ENCODE data around the gene GNPTG.

Gene GNPTG

DNA sequence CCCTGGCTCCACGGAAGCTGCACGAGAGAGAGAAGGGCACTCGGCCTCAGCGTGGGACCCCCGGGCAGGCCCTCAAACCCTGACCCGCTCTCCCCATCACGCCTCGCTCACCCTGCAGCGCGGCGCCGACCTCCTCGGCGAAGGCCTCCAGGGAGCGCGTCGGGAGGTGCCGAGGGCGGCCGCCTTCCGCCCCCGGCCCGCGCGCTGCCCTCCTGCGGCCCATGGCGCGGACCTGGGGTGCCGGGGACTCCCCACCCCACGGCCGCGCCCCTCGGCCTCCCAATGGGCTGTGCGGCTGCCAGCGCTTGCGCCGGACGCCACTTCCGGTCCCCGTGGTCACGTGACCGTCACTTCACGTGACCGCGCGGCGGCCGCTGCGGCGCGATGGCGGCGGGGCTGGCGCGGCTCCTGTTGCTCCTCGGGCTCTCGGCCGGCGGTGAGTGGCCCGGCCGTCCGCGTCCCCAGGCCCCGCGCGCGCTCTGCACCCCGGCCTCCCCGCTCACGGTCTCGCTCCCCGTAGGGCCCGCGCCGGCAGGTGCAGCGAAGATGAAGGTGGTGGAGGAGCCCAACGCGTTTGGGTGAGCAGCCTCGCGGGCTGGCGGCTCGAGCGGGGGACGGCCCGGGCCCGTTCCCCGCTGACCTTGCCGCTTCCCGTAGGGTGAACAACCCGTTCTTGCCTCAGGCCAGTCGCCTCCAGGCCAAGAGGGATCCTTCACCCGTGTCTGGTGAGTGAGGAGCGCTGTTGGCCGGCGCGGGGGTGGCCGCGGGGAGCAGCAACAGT, at the start of gene GNPTG, which contains the start of gene TSR3:
TSS of gene GNPTG (plus strand) at position 350 of the 781 bp plus-strand sequence. CDS start at position 385, 35 bp downstream.
TSS of gene TSR3 (minus strand) at position 297 of the 781 bp plus-strand sequence. CDS start at position 223, 74 bp downstream.
- no peaks in the 10 kb centered on the region for H3K27me3 Mint-ChIP-seq
- peak within 1 kb of the TSS; percentile 95 for H3K27ac Mint-ChIP-seq
- no peaks in the 10 kb centered on the region for H3K9me3 Mint-ChIP-seq
- peaks cover 28% of the 10 kb centered on the region for H3K4me1 Mint-ChIP-seq
- peak within 1 kb of the TSS; percentile 89 for H3K4me3 Mint-ChIP-seq
- H3K36me3 Mint-ChIP-seq: no peaks in the 10 kb centered on the region

DNA sequence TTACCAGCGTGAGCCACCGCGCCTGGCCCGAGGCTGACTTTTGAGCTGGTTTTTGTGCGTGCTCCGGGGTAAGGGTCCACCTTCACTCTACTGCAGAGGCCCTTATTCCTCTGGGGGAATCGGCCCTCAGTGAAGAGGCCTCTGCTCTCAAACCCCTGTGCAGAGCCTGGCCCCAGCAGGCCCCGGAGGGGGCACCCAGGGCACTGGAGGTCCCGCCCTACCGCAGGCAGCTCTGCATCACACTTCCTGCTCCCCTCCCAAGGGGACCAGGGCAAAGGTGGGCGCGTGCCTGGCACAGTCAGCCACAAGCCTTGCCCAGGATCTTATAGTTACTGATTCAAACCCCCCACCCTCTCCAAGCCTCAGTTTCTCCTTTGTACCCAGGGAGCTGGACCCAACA, 45.9 kb upstream of the GNPTG start:
- H3K27ac Mint-ChIP-seq: no peak overlapping the region
- H3K9me3 Mint-ChIP-seq: no peaks in the 10 kb centered on the region
- H3K4me1 Mint-ChIP-seq: peaks cover 33% of the 10 kb centered on the region
- peaks cover 4% of the 10 kb centered on the region for H3K36me3 Mint-ChIP-seq
- H3K4me3 Mint-ChIP-seq: no peak overlapping the region
- H3K27me3 Mint-ChIP-seq: no peaks in the 10 kb centered on the region

DNA sequence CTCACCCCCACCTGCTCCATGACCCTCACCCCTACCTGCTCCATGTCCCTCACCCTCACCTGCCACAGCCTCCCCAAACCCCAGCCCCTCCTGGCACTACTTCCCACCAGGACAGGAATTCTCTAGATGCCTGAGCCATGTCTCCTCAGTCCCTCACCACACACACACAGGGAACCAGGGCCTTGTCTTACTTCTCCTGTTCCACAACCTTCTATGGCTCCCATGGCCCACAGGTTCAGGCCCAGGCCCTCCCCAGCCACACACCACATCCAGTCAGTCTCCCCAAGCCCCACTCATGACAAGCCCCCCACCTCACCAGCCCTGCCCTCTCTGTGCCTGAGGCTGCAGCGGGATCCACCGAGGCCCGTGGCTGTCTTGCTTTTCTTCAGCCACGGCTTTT, 45.4 kb upstream of the GNPTG start:
- H3K27ac Mint-ChIP-seq: no peak overlapping the region
- H3K4me3 Mint-ChIP-seq: peak overlapping the region; percentile 39
- H3K4me1 Mint-ChIP-seq: peaks cover 38% of the 10 kb centered on the region

DNA sequence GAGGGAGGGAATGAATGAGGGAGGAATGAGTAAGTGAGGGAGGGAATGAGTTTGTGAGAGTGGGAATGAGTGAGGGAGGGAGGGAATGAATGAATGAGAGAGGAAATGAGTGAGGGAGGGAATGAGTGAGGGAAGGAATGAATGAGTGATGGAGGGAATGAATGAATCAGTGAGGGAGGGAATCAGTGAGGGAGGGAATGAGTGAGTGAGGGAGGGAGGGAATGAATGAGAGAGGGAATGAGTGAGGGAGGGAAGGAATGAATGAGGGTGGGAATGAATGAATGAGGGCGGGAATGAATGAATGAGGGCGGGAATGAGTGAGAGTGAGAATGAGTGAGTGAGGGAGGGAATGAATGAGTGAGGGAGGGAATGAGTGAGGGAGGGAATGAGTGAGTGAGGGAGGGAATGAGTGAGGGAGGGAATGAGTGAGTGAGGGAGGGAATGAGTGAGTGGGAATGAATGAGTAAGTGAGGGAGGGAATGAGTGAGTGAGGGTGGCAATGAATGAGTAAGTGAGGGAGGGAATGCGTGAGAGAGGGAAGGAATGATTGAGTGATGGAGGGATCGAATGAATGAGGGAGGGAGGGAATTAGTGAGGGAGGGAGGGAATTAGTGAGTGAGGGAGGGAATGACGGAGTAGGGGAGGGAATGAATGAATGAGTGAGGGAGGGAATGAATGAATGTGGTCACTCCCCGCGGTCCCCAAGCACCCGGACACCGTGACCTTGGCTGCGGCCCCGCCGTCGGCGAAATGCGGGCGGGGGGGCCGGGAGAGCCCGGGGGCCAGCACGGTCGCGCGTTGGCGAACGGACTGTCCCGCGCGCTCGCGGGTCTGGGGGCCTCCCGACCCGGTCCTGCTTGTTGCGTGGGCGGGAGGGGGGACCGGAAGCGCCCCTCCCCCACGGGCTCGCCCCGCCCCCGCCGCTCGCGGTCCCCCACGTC, 43.4 kb upstream of the GNPTG start:
- H3K36me3 Mint-ChIP-seq: peaks cover 4% of the 10 kb centered on the region
- H3K9me3 Mint-ChIP-seq: no peaks in the 10 kb centered on the region
- no peaks in the 10 kb centered on the region for H3K27me3 Mint-ChIP-seq
- H3K4me3 Mint-ChIP-seq: peak overlapping the region; percentile 90
- peak overlapping the region; percentile 100 for H3K27ac Mint-ChIP-seq
- peaks cover 43% of the 10 kb centered on the region for H3K4me1 Mint-ChIP-seq

More for the DNA sequence above, 45.4 kb upstream of the GNPTG start:
- no peaks in the 10 kb centered on the region for H3K9me3 Mint-ChIP-seq
- H3K36me3 Mint-ChIP-seq: peaks cover 4% of the 10 kb centered on the region
- no peaks in the 10 kb centered on the region for H3K27me3 Mint-ChIP-seq

DNA sequence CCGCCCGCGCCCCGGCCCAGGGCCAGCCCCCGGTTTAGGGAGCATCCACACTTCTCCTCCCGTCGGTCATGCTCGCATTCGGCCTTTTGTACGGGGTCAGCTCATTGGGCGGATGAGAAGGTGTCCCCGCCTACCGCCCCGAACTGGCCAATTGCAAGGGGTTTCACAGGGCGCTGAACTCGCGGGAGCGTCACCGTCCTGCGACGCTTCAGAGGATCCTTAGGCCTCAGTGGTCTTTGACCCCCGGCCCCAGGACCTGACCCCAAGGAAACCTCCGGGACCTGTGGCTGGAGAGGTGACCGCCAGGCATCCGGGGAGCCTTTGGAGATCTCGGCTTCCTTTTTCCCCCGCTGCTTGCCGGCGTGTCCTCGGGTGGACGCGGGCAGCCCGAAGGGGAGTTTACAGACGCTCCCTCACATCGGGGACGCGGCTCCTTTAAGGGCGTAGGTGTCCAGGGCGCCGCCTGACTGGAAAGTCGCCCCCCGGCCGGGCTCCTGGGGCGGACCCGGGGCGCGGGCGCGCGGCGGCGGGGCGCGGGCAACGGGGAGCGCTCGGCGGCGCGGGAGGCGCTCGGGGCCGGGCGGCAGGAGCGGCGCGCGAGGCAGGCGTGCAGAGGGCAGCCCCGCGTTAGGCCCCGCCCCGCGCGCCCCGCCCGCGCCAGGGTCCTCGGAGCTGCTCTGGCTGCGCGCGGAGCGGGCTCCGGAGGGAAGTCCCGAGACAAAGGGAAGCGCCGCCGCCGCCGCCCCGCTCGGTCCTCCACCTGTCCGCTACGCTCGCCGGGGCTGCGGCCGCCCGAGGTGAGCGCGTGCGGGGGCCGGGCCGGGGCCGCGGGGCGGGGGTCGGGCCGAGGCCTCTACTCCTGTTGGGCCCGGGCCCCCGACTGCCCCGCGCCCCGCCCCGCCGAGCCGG, 42.5 kb upstream of the GNPTG start, which contains the start of gene UBE2I:
TSS of gene UBE2I (plus strand) at position 660 of the 909 bp plus-strand sequence. CDS start 4,395 bp downstream, outside the sequence.
- peaks cover 4% of the 10 kb centered on the region for H3K36me3 Mint-ChIP-seq
- H3K27me3 Mint-ChIP-seq: no peaks in the 10 kb centered on the region
- H3K4me1 Mint-ChIP-seq: peaks cover 38% of the 10 kb centered on the region
- H3K27ac Mint-ChIP-seq: peak within 1 kb of the TSS; percentile 100
- H3K4me3 Mint-ChIP-seq: peak within 1 kb of the TSS; percentile 98
- no peaks in the 10 kb centered on the region for H3K9me3 Mint-ChIP-seq

DNA sequence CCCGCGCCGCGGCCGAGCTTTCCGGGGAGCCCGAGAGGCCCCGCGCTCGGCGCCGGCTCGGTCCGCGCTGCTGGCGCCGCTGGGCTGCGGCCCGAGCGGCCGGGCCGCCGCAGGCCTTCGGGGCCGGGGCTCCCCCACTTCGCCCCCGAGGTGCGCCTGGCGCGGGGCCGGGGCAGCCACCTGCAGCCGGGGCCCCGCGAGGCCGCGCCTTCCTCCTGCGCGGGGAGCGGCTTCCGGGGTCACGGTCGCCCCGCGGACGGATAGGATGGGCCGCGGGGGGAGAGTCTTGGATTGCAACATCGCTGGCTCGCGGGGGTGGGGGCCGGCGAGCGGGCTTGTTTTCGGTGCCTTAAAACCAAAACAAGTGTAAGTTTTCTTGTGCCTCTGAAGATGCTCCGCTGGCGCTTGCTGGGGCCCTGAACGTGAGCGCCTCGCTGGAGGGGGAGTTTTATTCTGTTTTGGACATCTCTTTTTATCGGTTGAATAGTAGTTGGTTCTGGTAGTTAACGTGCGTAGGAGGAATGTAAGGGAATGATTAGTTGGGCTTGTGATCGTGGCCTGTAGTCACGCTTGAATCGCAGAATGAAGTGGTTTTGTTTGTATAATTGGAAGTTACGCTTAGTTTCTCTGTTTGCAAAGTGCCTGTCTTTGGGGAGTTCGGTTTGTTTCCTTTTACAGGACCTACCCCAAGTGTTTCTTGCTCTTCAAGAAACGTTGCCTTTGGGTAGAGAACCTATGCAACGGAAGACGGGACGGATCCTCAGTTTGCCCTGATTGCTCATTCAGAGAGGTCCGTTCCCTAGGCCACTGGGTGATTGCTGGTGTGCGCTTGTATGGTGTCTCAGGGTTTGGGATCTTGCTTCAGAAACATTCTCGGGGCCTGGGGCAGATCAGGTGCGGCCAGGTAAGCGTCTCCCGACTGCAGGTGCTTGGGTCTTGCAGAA, 41.6 kb upstream of the GNPTG start:
- Mint-ChIP-seq H3K4me1 (peaks cover 39% of the 10 kb centered on the region), H3K27ac (peak overlapping the region; percentile 96), H3K36me3 (peaks cover 4% of the 10 kb centered on the region), H3K27me3 (no peaks in the 10 kb centered on the region), H3K4me3 (peak overlapping the region; percentile 98), H3K9me3 (no peaks in the 10 kb centered on the region)

DNA sequence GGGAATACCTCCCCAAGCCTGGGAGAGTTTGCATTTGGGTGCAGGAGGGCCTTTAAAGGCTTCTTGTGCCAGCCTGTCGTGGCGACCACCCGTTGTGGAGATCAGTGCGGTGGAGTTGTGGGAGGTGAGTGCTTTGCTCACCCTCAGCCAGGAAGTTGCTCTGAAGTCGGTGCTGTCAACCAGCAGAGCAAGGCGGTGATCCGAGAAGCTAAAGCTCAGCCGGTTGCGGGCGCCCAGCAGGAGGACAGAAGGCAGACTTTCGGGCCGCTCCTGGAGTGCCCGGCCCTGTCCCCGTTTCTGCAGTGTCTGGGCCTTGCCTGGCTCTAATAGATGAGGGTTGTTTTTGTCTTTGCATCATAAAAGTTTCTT, 40.9 kb upstream of the GNPTG start:
- Mint-ChIP-seq H3K4me3 (peak overlapping the region; percentile 98), H3K36me3 (peaks cover 4% of the 10 kb centered on the region), H3K4me1 (peaks cover 39% of the 10 kb centered on the region), H3K27ac (peak overlapping the region; percentile 96), H3K9me3 (no peaks in the 10 kb centered on the region), H3K27me3 (no peaks in the 10 kb centered on the region)

DNA sequence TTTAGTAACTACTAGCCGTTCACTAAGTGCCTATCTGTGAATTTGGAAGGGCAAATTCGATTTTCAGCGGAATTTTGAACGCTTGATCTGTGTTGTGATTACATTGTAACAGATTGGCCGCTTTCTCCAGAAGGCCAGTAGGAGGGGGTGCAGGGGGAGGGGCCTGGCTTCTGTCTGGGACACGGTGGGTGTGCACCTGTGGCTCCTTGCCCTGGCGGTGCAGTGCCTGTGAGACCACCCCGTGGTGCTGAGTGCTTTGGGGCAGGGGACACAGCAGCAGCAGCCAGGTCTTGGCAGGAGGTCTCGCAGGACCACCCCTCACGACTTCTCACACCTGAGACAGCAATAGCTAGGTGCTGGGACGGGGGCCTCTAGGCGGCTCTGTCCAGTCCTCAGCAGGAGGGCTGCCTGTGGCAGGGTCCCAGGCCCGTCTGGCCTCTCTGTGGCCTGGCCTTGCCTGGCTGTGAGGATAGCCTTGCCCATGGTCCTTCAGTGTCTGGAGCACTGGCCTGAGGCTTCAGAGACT, 40.5 kb upstream of the GNPTG start:
- Mint-ChIP-seq H3K36me3 (peaks cover 4% of the 10 kb centered on the region), H3K4me1 (peaks cover 38% of the 10 kb centered on the region)

DNA sequence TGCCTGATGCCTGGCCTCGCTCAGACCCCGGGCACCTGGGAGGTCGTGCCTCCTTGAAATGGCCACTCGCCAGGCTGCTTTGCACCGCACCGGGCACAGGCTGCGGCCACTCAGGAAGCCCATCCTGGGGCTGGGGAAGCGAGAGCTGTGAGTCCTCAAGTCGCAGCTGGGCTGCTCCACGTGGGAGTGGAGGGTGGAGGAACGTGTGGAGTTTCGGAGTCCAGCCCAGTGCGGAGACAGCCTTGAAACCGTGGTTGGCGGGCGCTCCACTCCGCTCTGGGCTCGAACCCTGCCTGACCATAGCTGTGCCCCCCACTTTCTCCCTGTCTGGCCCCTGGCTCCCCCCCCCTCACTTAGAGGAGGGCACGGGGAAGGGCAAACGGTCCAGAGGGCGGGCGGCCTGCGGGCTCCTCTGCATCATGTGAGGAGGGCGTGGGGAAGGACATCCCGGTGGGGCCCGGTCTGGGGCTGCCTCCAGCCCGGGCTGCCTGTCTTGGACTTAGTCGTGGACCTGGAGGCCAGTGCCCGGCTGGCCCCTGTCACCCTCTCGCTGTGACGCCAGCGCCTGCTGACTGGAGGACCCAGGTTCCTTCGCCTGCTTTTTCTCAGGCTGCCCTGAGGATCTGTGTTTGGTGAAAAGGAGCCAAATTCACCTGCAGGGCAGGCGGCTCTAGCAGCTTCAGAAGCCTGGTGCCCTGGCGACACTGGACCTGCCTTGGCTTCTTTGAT, 39.8 kb upstream of the GNPTG start:
- Mint-ChIP-seq H3K36me3 (peaks cover 4% of the 10 kb centered on the region), H3K27ac (no peak overlapping the region), H3K4me3 (peak overlapping the region; percentile 98), H3K9me3 (no peaks in the 10 kb centered on the region), H3K27me3 (no peaks in the 10 kb centered on the region), H3K4me1 (peaks cover 35% of the 10 kb centered on the region)

More for the DNA sequence above, 40.5 kb upstream of the GNPTG start:
- Mint-ChIP-seq H3K27ac (peak overlapping the region; percentile 96), H3K4me3 (peak overlapping the region; percentile 98), H3K27me3 (no peaks in the 10 kb centered on the region), H3K9me3 (no peaks in the 10 kb centered on the region)

DNA sequence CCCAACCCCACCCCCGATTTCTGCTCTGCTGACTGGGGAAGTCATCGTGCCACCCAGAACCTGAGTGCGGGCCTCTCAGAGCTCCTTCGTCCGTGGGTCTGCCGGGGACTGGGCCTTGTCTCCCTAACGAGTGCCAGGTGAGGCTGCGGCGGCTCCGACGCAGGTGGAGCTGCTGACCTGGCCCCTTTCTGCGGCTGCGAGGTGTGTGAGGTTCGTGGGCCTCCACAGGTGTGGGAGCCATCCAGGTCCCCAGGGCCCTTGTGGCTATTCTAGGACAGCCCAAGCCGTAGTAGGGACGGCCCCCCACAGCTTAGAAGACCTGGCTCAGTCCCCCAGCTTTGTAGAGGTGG, 39.3 kb upstream of the GNPTG start:
- Mint-ChIP-seq H3K27ac (no peak overlapping the region), H3K4me3 (peak overlapping the region; percentile 47), H3K27me3 (no peaks in the 10 kb centered on the region), H3K9me3 (no peaks in the 10 kb centered on the region), H3K36me3 (peaks cover 4% of the 10 kb centered on the region), H3K4me1 (peaks cover 35% of the 10 kb centered on the region)

DNA sequence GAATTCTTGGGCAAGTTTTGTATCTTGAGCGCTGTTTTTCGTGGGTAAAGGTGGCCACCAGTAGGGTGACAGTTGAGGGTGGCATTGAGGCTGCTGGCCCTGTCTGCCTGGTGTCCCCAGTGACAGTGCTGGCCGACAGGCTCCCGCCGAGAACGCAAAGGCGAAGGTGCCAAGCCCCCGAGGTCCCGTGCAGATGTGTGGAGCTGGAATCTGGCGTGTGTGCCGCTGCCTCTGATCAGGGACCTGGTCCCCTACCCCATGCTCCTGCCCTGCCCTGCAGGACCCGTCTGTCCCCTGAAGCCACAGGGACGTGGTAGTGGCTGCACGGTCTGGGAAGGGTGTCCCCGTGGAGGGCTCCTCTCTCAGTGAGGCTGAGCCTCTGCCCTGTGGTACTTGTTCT, 38.8 kb upstream of the GNPTG start:
- peaks cover 4% of the 10 kb centered on the region for H3K36me3 Mint-ChIP-seq
- H3K27me3 Mint-ChIP-seq: no peaks in the 10 kb centered on the region
- H3K27ac Mint-ChIP-seq: peak overlapping the region; percentile 51
- peak overlapping the region; percentile 47 for H3K4me3 Mint-ChIP-seq
- H3K9me3 Mint-ChIP-seq: no peaks in the 10 kb centered on the region
- peaks cover 34% of the 10 kb centered on the region for H3K4me1 Mint-ChIP-seq

DNA sequence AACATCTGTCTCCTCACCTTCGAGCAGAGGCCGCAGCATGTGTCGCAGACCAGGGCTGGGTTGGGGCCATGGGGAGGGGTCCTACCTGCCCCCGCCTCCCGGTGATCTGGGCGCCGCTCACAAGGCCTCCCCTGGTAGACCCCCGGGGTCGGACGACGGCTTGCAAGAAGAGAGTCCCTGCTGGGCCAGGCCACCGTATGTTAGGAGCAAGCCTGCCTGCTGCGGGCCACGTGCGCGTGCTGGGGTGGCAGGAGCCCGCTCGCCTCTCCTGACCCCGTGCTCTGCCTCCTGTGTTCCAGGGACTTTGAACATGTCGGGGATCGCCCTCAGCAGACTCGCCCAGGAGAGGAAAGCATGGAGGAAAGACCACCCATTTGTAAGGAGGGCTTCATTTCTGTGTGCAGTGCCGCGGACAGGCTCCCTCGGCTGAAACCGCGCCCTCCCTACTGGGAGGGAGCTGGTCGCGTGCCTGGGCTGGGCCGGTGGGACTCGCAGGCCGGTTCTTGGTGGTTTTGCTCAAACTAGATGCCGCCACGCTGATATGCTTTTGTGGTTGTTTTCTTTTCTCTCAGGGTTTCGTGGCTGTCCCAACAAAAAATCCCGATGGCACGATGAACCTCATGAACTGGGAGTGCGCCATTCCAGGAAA, 37.9 kb upstream of the GNPTG start:
- peaks cover 6% of the 10 kb centered on the region for H3K36me3 Mint-ChIP-seq
- peaks cover 31% of the 10 kb centered on the region for H3K4me1 Mint-ChIP-seq
- H3K4me3 Mint-ChIP-seq: no peak overlapping the region
- no peak overlapping the region for H3K27ac Mint-ChIP-seq
- H3K27me3 Mint-ChIP-seq: no peaks in the 10 kb centered on the region
- H3K9me3 Mint-ChIP-seq: no peaks in the 10 kb centered on the region
